HepG2 (cell line): ENCODE results near the gene PLAGL2. TPM values are rescaled to one million over a fixed set of nuclear protein-coding genes. Genes with fewer than 3 reads are reported as not detected.
A peak's percentile ranks its signal among the peaks of the same experiment; 100 is the strongest.

Experiments used
- ASH2L ChIP-seq: fragments of 300-600, 200-600 bp; sonication (generic); IDR thresholded peaks from 2 replicates; pipeline ENCODE4 v1.7.0; 2017; ENCODE audit warnings: low read depth, mild to moderate bottlenecking, moderate library complexity, mixed read lengths, low read length; ENCODE audit not compliant: insufficient read length
- ATF7-NPFF ChIP-seq: sonication (generic); formaldehyde crosslinking; IDR thresholded peaks from 2 replicates; pipeline ENCODE4 v1.8.1; 2023; ENCODE audit warnings: mild to moderate bottlenecking, low read depth, missing genetic modification reagents, moderate library complexity
- ELK4 ChIP-seq: sonication (generic); formaldehyde crosslinking; IDR thresholded peaks from 2 replicates; pipeline ENCODE4 v1.9.0; 2021; ENCODE audit warnings: missing genetic modification reagents, borderline replicate concordance
- GATA4 ChIP-seq: sonication (generic); IDR thresholded peaks from 2 replicates; pipeline ENCODE4 v1.6.1; 2016; ENCODE audit warnings: antibody characterized with exemption, low read depth, borderline replicate concordance
- KLF16 ChIP-seq, 2 experiments: sonication (generic) in 1 of 2; formaldehyde crosslinking in 1 of 2; IDR thresholded peaks; 2 replicates each; pipeline versions ENCODE4 v1.6.1 to v1.8.0; 2016 to 2023; ENCODE audit warnings: missing genetic modification reagents in 2 of 2, missing compliant biosample characterization in 1 of 2
- MIER3 ChIP-seq: IDR thresholded peaks from 2 replicates; pipeline ENCODE4 v1.6.1; 2016; ENCODE audit warnings: missing compliant biosample characterization, borderline replicate concordance
- NR0B2 ChIP-seq: sonication (generic); formaldehyde crosslinking; IDR thresholded peaks from 2 replicates; pipeline ENCODE4 v1.4.0; 2020; ENCODE audit warnings: mild to moderate bottlenecking, missing genetic modification reagents
- NR2F1 ChIP-seq, 2 experiments: fragments of 450-650 bp in 1 of 2; formaldehyde crosslinking in 1 of 2; IDR thresholded peaks; 2 replicates each; pipeline versions ENCODE4 v1.5.0 to v1.6.1; 2016 to 2020; ENCODE audit warnings: mild to moderate bottlenecking in 1 of 2, missing compliant biosample characterization in 1 of 2, missing genetic modification reagents in 1 of 2, moderate library complexity in 1 of 2
- NR2F2 ChIP-seq: IDR thresholded peaks from 2 replicates; pipeline ENCODE4 v1.6.1; 2012; ENCODE audit warnings: low read depth, inconsistent platforms, borderline replicate concordance
- PBX3 ChIP-seq: sonication (generic); formaldehyde crosslinking; IDR thresholded peaks from 2 replicates; pipeline ENCODE4 v1.8.1; 2023; ENCODE audit warnings: missing genetic modification reagents, inconsistent platforms, borderline replicate concordance
- POGK ChIP-seq: sonication (generic); formaldehyde crosslinking; conservative IDR thresholded peaks from 2 replicates; pipeline ENCODE4 v1.8.0; 2022; ENCODE audit warnings: mild to moderate bottlenecking, moderate library complexity, missing genetic modification reagents
- RAD51 ChIP-seq: fragments of 450-650 bp; IDR thresholded peaks from 2 replicates; pipeline ENCODE4 v1.6.1; 2016; ENCODE audit warnings: borderline replicate concordance
- STAT5B ChIP-seq: sonication (generic); formaldehyde crosslinking; IDR thresholded peaks from 2 replicates; pipeline ENCODE4 v1.4.0; 2020; ENCODE audit warnings: missing genetic modification reagents
- TERF1 ChIP-seq: sonication (generic); formaldehyde crosslinking; IDR thresholded peaks from 2 replicates; pipeline ENCODE4 v1.8.0; 2022; ENCODE audit warnings: mild to moderate bottlenecking, missing genetic modification reagents, moderate library complexity
- TSC22D2 ChIP-seq: sonication (generic); formaldehyde crosslinking; IDR thresholded peaks from 2 replicates; pipeline ENCODE4 v1.5.1; 2020; ENCODE audit warnings: missing genetic modification reagents, mild to moderate bottlenecking, borderline replicate concordance
- U2AF1 ChIP-seq: fragments of 200-400 bp; formaldehyde crosslinking; optimal IDR thresholded peaks from 2 replicates; pipeline ENCODE3; 2017; ENCODE audit warnings: mild to moderate bottlenecking, low read depth, low read length
- ZNF101 ChIP-seq: sonication (generic); formaldehyde crosslinking; IDR thresholded peaks from 2 replicates; pipeline ENCODE4 v1.4.0; 2020; ENCODE audit warnings: mild to moderate bottlenecking, low read depth, missing genetic modification reagents, borderline replicate concordance
- ZNF143 ChIP-seq: sonication (generic); formaldehyde crosslinking; IDR thresholded peaks from 2 replicates; pipeline ENCODE4 v1.4.0; 2020; ENCODE audit warnings: missing genetic modification reagents
- ZNF207 ChIP-seq: fragments of 450-650 bp; IDR thresholded peaks from 2 replicates; pipeline ENCODE4 v1.6.1; 2016; ENCODE audit warnings: antibody characterized with exemption, borderline replicate concordance
- ZNF256 ChIP-seq: sonication (generic); formaldehyde crosslinking; conservative IDR thresholded peaks from 2 replicates; pipeline ENCODE4 v1.4.0; 2020; ENCODE audit warnings: missing genetic modification reagents
- ZNF652 ChIP-seq: IDR thresholded peaks from 2 replicates; pipeline ENCODE4 v1.6.1; 2016; ENCODE audit warnings: low read depth, borderline replicate concordance
- ZNF709 ChIP-seq: sonication (generic); formaldehyde crosslinking; IDR thresholded peaks from 2 replicates; pipeline ENCODE4 v1.5.0; 2020; ENCODE audit warnings: mild to moderate bottlenecking, missing genetic modification reagents
- ZNF782 ChIP-seq: sonication (generic); formaldehyde crosslinking; IDR thresholded peaks from 2 replicates; pipeline ENCODE4 v1.4.0; 2020; ENCODE audit warnings: missing genetic modification reagents, mild to moderate bottlenecking, borderline replicate concordance
- ZNF839 ChIP-seq: sonication (generic); formaldehyde crosslinking; IDR thresholded peaks from 2 replicates; pipeline ENCODE4 v1.4.0; 2020; ENCODE audit warnings: missing genetic modification reagents, mild to moderate bottlenecking, borderline replicate concordance
- ZSCAN21 ChIP-seq: sonication (generic); formaldehyde crosslinking; IDR thresholded peaks from 2 replicates; pipeline ENCODE4 v1.8.0; 2022; ENCODE audit warnings: mild to moderate bottlenecking, missing genetic modification reagents, moderate library complexity, borderline replicate concordance
- polyA plus RNA-seq, 8 experiments: library from polyadenylated mRNA; depleted of rRNA in 3 of 8; stranded (reverse) in 7 of 8; unstranded in 1 of 8; fragments of >200 nt; fragmentation: Illumina TruSeq in 4 of 8; extraction: Trizol in 4 of 8; gene quantifications; 2 replicates each; pipeline versions ENCODE4 v1.2.1 to v1.2.3, GENCODE V29; 2011 to 2016; ENCODE audit warnings: low read depth in 4 of 8, missing spikeins in 1 of 8, mixed read lengths in 1 of 8; ENCODE audit not compliant: insufficient read depth in 1 of 8
- total RNA-seq, 5 experiments: library from RNA; depleted of rRNA; stranded (reverse); fragments of >200 nt; fragmentation: Illumina TruSeq; extraction: Trizol; gene quantifications; 2 replicates each; pipeline ENCODE4 v1.2.3, GENCODE V29; 2016; ENCODE audit warnings: low read depth in 1 of 5

PLAGL2 gene
- total and polyA plus RNA-seq, 2 of the 13 experiments (the other 11 are each of a cell fraction or from before 2014, with no cell fraction given): 15.2 to 15.3 TPM

GRCh38 chr20:32181606-32182005 is 25.9 kb downstream of the PLAGL2 start (continued):
- TF ChIP-seq ZNF207 (no peak), NR2F1 (CRISPR knock-in tag; IDR thresholded peaks at IDR 0.05) (no peak), MIER3 (no peak), KLF16 (CRISPR knock-in tag; IDR thresholded peaks at IDR 0.05) (no peak), GATA4 (no peak), ZNF256 (CRISPR knock-in tag) (no peak), ZNF839 (CRISPR knock-in tag) (no peak), ZNF143 (no peak; the same call in 1 of the 2 replicates), TSC22D2 (CRISPR knock-in tag) (0 out of 2 replicates have a peak, but pooled peaks have one; percentile 18), ELK4 (CRISPR knock-in tag) (no peak), STAT5B (CRISPR knock-in tag) (no peak), NR2F2 (no peak), ZNF709 (CRISPR knock-in tag) (0 out of 2 replicates have a peak, but pooled peaks have one; percentile 12), TERF1 (no peak), ATF7-NPFF (no peak; the same call in 1 of the 2 replicates), ZNF652 (no peak), ZSCAN21 (CRISPR knock-in tag) (0 out of 2 replicates have a peak, but pooled peaks have one; percentile 0), U2AF1 (no peak), PBX3 (CRISPR knock-in tag) (no peak), RAD51 (no peak), POGK (CRISPR knock-in tag) (no peak), ASH2L (no peak), ZNF782 (CRISPR knock-in tag) (0 out of 2 replicates have a peak, but pooled peaks have one; percentile 16), ZNF101 (no peak), NR0B2 (CRISPR knock-in tag) (0 out of 2 replicates have a peak, but pooled peaks have one; percentile 39)
